WTC11 (cell line): ENCODE data around the gene CRB1.

Source experiments
- NFE2L1 ChIP-seq: sonication (generic); formaldehyde crosslinking; IDR thresholded peaks from 2 replicates; pipeline ENCODE4 v1.8.1; 2023; ENCODE audit warnings: missing genetic modification reagents
- TF ChIP-seq, protein P1 (sequence below): fragments of 200-600 bp; IDR thresholded peaks from 2 replicates; pipeline ENCODE4 v1.8.0; 2022; ENCODE audit warnings: antibody characterized with exemption

GRCh38 chr1:197400522-197400902 is 132.5 kb downstream of the CRB1 start:
- TF ChIP-seq, protein P1, sequence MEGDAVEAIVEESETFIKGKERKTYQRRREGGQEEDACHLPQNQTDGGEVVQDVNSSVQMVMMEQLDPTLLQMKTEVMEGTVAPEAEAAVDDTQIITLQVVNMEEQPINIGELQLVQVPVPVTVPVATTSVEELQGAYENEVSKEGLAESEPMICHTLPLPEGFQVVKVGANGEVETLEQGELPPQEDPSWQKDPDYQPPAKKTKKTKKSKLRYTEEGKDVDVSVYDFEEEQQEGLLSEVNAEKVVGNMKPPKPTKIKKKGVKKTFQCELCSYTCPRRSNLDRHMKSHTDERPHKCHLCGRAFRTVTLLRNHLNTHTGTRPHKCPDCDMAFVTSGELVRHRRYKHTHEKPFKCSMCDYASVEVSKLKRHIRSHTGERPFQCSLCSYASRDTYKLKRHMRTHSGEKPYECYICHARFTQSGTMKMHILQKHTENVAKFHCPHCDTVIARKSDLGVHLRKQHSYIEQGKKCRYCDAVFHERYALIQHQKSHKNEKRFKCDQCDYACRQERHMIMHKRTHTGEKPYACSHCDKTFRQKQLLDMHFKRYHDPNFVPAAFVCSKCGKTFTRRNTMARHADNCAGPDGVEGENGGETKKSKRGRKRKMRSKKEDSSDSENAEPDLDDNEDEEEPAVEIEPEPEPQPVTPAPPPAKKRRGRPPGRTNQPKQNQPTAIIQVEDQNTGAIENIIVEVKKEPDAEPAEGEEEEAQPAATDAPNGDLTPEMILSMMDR: no peak
- no peak for TF ChIP-seq NFE2L1 (CRISPR knock-in tag)
